Panc1 (cell line): ENCODE measurements around the gene IGSF21.

Experiments used
- POLR2AphosphoS5 ChIP-seq: IDR thresholded peaks from 2 replicates; pipeline ENCODE4 v1.6.1; 2012; ENCODE audit warnings: mild to moderate bottlenecking, low read depth, low read length, moderate library complexity
- TF ChIP-seq, protein P1 (sequence below): fragments of 450-650 bp; IDR thresholded peaks from 2 replicates; pipeline ENCODE4 v1.5.1; 2017; ENCODE audit warnings: mild to moderate bottlenecking
- TF ChIP-seq, protein P2 (sequence below), 2 experiments: IDR thresholded peaks; 2 replicates each; pipeline ENCODE4 v1.6.1; 2011 to 2012; ENCODE audit warnings: low read depth in 2 of 2, control low read depth in 1 of 2, low read length in 1 of 2, mild to moderate bottlenecking in 1 of 2, moderate library complexity in 1 of 2; ENCODE audit not compliant: insufficient read depth in 1 of 2

DNA sequence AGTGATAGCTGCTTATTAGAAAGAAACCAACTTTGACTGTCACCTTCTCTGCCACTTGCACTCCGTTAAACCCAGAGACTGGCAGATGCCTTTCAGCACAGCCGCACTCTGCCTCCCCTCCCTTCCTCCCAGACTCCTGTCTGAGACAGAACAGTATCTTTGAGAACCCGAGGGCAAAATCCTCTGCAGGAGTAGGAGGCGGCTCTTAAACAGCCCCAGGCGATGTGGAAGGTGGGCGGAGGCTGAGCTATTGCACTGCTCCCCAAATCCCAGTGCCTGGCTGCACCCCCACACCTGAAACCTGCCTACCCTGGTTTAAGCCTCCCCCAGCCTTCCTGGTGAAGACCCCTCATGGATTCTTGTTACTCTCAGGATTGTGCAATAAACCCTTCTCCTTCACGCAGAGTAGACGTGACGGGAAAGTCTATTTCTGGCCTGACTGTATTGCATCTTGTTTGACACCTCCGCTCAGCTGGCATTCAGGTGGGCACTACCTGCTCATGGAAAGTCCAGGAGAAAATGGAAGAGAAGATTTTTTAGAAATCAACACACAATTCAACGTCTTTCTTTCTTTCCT is 34.4 kb upstream of the IGSF21 start:
- TF ChIP-seq POLR2AphosphoS5, result no peak
- TF ChIP-seq, protein P1, sequence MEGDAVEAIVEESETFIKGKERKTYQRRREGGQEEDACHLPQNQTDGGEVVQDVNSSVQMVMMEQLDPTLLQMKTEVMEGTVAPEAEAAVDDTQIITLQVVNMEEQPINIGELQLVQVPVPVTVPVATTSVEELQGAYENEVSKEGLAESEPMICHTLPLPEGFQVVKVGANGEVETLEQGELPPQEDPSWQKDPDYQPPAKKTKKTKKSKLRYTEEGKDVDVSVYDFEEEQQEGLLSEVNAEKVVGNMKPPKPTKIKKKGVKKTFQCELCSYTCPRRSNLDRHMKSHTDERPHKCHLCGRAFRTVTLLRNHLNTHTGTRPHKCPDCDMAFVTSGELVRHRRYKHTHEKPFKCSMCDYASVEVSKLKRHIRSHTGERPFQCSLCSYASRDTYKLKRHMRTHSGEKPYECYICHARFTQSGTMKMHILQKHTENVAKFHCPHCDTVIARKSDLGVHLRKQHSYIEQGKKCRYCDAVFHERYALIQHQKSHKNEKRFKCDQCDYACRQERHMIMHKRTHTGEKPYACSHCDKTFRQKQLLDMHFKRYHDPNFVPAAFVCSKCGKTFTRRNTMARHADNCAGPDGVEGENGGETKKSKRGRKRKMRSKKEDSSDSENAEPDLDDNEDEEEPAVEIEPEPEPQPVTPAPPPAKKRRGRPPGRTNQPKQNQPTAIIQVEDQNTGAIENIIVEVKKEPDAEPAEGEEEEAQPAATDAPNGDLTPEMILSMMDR, result no peak
- TF ChIP-seq, protein P2, sequence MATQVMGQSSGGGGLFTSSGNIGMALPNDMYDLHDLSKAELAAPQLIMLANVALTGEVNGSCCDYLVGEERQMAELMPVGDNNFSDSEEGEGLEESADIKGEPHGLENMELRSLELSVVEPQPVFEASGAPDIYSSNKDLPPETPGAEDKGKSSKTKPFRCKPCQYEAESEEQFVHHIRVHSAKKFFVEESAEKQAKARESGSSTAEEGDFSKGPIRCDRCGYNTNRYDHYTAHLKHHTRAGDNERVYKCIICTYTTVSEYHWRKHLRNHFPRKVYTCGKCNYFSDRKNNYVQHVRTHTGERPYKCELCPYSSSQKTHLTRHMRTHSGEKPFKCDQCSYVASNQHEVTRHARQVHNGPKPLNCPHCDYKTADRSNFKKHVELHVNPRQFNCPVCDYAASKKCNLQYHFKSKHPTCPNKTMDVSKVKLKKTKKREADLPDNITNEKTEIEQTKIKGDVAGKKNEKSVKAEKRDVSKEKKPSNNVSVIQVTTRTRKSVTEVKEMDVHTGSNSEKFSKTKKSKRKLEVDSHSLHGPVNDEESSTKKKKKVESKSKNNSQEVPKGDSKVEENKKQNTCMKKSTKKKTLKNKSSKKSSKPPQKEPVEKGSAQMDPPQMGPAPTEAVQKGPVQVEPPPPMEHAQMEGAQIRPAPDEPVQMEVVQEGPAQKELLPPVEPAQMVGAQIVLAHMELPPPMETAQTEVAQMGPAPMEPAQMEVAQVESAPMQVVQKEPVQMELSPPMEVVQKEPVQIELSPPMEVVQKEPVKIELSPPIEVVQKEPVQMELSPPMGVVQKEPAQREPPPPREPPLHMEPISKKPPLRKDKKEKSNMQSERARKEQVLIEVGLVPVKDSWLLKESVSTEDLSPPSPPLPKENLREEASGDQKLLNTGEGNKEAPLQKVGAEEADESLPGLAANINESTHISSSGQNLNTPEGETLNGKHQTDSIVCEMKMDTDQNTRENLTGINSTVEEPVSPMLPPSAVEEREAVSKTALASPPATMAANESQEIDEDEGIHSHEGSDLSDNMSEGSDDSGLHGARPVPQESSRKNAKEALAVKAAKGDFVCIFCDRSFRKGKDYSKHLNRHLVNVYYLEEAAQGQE (IDR thresholded peaks at IDR 0.05; ENCODE audit: insufficient read depth in 1 of 2, low read depth in 2 of 2, low read length in 1 of 2), result no peak
